Keratinocyte (primary cell): ENCODE measurements around the gene PTPRN2.

ENCODE experiments used
- CTCF ChIP-seq, 3 experiments: IDR thresholded peaks in 1 of 3; conservative IDR thresholded peaks in 1 of 3; optimal IDR thresholded peaks in 1 of 3; 2 replicates in 2 of 3; 3 replicates in 1 of 3; pipeline versions ENCODE3 to v1.5.1; 2011; ENCODE audit warnings: low read length in 3 of 3, mild to moderate bottlenecking in 3 of 3, moderate library complexity in 2 of 3, control low read depth in 1 of 3, inconsistent platforms in 1 of 3; ENCODE audit not compliant: insufficient read depth in 2 of 3; ENCODE audit errors: extremely low read depth in 1 of 3
- EZH2 ChIP-seq: IDR thresholded peaks from one replicate; pipeline ENCODE4 v1.6.1; 2012; ENCODE audit warnings: inconsistent platforms, mild to moderate bottlenecking, low read length, moderate library complexity

- TF ChIP-seq EZH2 (no peak), CTCF (optimal IDR thresholded peaks at IDR 0.05 in 1 of 3, IDR thresholded peaks at IDR 0.05 in 1 of 3, conservative IDR thresholded peaks at IDR 0.05 in 1 of 3; ENCODE audit: extremely low read depth in 1 of 3, insufficient read depth in 2 of 3, low read length in 3 of 3) (no peak)
Measured at GRCh38 chr7:158343526-158343925, 244.1 kb downstream of the PTPRN2 start.
